Kidney epithelial cell (primary cell): ENCODE measurements around the gene NPAS1. TPM values are rescaled to one million over a fixed set of nuclear protein-coding genes. Genes with fewer than 3 reads are reported as not detected.
"Not testable (repeated sequence)": the region's sequence is repeated elsewhere in the genome, so short reads cannot be mapped to it uniquely, and the experiment has no call there.

ENCODE experiments used
- DNase-seq: peaks from one replicate; pipeline ENCODE4 v3.0.0-alpha.2; 2010; ENCODE audit warnings: low read depth
- H3K27me3 ChIP-seq: 2 replicates; pipeline ENCODE4 v1.6.0; 2011; ENCODE audit warnings: low read length; ENCODE audit not compliant: control insufficient read depth, insufficient read depth
- H3K36me3 ChIP-seq: 2 replicates; pipeline ENCODE4 v1.5.1; 2011; ENCODE audit warnings: low read length; ENCODE audit not compliant: control insufficient read depth, insufficient read depth
- H3K4me3 ChIP-seq: 2 replicates; pipeline ENCODE4 v1.5.1; 2011; ENCODE audit warnings: low read depth, mild to moderate bottlenecking, control low read depth, low read length
- total RNA-seq: library from RNA; depleted of rRNA; stranded (reverse); fragments of >200 nt; gene quantifications from 2 replicates; pipeline ENCODE4 v1.2.3, GENCODE V29; 2015
- TF ChIP-seq, protein P1 (sequence below): IDR thresholded peaks from 2 replicates; pipeline ENCODE4 v1.5.1; 2011; ENCODE audit warnings: mild to moderate bottlenecking, moderate library complexity, low read length, control low read depth, inconsistent platforms; ENCODE audit not compliant: insufficient read depth, poor library complexity, severe bottlenecking

Gene NPAS1
- total RNA-seq, 1 donor from 2014 or later, result 1.6 TPM

DNA sequence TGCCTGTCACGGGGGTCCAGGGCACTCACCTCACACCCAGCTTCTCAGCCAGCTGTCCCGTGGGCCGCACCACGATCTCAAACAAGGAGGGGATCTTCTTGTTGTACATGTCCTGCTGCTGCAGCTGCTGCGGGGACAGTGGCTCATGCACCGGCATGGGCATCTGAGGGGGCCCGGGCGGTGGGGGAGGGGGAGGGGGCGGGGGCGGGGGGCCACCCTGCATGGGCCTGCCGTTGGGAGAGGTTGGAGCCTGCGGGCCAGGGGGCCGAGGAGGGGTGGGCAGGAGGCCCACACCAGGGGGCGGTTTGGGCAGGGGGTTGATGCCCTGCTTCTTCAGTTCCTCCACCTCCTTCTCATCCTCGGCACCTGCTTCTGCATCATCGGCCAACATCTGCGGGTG, 52.7 kb downstream of the NPAS1 start:
- peaks cover 2% of the 10 kb centered on the region for H3K36me3 ChIP-seq
- TF ChIP-seq, protein P1, sequence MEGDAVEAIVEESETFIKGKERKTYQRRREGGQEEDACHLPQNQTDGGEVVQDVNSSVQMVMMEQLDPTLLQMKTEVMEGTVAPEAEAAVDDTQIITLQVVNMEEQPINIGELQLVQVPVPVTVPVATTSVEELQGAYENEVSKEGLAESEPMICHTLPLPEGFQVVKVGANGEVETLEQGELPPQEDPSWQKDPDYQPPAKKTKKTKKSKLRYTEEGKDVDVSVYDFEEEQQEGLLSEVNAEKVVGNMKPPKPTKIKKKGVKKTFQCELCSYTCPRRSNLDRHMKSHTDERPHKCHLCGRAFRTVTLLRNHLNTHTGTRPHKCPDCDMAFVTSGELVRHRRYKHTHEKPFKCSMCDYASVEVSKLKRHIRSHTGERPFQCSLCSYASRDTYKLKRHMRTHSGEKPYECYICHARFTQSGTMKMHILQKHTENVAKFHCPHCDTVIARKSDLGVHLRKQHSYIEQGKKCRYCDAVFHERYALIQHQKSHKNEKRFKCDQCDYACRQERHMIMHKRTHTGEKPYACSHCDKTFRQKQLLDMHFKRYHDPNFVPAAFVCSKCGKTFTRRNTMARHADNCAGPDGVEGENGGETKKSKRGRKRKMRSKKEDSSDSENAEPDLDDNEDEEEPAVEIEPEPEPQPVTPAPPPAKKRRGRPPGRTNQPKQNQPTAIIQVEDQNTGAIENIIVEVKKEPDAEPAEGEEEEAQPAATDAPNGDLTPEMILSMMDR, result no peak
- no peak overlapping the region for H3K4me3 ChIP-seq
- no peak for DNase-seq
- H3K27me3 ChIP-seq, result no peaks in the 10 kb centered on the region

DNA sequence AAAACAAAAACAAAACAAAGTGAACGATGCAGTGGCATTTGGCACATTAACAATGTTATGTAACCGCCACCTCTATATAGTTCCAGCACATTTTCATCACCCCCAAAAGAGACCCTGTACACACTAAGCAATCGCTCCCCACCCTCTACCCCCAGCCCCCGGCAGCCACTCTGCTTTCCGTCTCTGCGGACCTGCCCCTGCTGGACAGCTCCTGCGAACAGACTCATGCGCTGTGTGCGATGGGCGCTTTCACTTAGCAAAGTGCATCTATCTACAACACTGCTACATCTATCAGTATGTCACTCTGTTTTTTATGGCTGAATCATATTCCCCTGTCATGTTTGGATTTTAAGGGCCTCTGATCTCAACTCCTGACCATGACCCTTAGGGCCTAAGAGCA, 53.9 kb downstream of the NPAS1 start:
- H3K4me3 ChIP-seq, result no peak overlapping the region
- H3K36me3 ChIP-seq, result peaks cover 2% of the 10 kb centered on the region
- DNase-seq, result no peak
- TF ChIP-seq, protein P1, result no peak
- no peaks in the 10 kb centered on the region for H3K27me3 ChIP-seq

GRCh38 chr19:47074621-47075020, 55.0 kb downstream of the NPAS1 start:
- H3K27me3 ChIP-seq, result no peaks in the 10 kb centered on the region
- peaks cover 2% of the 10 kb centered on the region for H3K36me3 ChIP-seq
- DNase-seq, result no peak
- no peak overlapping the region for H3K4me3 ChIP-seq
- TF ChIP-seq, protein P1, result no peak

DNA sequence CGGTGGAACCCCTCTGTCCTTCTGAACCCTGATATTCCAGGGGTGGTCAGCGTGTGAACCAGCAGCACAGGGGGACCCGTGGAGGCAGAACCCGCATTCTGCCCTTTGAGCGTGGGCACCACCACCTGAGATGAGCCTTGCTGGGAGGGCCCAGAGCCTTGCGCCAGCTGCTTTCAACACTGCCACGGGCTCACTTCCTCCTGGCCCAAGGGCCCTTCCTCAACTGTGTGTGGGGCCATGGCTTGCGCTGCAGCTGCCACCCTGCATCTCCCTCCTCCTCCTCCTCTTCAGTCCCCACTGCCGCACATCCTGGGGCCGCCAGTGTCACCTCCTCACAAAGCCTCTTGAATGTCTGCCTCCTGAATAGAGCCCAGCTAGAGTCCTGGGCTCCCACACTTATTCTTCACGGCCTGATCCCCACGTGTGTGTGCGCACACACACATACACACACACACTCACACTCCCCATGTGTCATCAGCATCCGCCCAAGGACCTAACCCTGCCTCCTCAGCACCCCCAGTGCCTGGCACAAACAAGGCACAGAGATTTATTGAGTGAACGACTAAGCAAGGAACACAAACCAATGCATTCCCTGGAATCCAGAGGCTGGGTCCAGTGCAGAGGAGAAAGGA, 55.7 kb downstream of the NPAS1 start:
- Histone ChIP-seq H3K27me3 (no peaks in the 10 kb centered on the region), H3K36me3 (peaks cover 2% of the 10 kb centered on the region), H3K4me3 (no peak overlapping the region)
- TF ChIP-seq, protein P1, result no peak
- no peak for DNase-seq

DNA sequence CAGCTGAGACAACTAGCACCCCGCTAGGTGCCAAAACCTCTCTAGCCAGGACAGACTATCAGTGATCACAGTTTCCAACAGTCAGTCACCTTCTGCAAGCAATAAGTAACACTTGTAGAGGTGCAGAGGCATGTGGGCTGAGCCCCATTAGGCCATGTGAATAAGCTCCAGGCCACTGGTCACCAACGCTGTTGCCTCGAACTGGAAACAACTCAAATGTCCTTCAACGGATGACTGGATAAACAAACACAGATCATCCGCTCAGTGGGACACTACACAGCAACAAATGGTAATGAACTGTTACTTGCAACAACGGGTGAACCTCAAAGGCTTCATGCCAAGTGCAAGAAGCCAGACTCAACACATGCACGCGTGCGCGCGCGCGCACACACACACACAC, 56.3 kb downstream of the NPAS1 start:
- DNase-seq, result peak; percentile 65
- no peaks in the 10 kb centered on the region for H3K27me3 ChIP-seq
- TF ChIP-seq, protein P1, result no peak
- peaks cover 2% of the 10 kb centered on the region for H3K36me3 ChIP-seq
- H3K4me3 ChIP-seq, result no peak overlapping the region

DNA sequence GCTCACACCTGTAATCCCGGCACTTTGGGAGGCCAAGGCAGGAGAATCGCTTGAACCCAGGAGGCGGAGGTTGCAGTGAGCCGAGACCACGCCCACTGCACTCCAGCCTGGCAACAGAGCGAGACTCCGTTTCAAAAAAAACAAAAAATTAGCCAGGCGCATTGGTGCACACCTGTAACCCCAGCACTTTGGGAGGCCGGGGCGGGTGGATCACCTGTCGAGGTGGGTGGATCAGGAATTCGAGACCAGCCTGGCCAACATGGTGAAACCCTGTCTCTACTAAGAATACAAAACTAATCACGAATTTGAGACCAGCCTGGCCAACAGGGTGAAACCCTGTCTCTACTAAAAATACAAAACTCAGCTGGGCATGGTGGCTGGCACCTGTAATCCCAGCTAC, 58.7 kb downstream of the NPAS1 start:
- H3K36me3 ChIP-seq, DNase-seq, H3K27me3 ChIP-seq, H3K4me3 ChIP-seq: not testable (repeated sequence)
